ENCODE data around the gene NTNG1.

NTNG1 gene

DNA sequence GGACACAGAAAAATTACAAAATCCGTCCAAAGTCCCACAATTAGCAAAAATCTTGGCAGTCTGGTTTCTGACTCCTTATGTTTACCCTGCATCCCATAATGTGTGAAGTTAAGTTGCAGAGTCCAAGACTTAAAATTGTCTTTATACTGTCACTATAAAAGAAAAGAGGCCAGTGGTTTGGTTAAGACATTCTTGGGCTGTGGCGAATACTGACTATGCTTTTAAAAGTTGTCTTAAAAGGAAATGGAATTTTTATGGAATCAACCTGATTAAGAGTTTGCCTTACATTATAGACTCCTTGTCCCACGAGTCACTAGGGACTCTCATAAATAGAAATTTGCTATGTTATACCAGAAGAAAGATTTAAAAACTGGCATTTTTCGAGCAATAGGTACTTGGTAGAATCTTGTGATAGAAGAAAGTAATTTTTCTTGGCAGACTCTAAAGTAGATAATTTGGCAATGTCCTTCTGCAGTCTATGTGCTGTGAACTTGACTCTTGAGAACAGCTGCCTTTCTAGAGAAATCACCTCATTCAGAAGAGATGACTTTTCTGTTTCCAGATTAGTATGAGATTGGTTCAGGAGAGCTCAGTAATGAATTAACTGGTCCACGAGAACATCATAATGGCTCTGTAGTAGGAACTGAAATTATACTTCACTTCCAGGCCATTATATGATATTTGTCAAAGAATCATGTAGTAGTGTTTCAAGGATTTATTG, 31.8 kb downstream of the NTNG1 start:
- CTCF ChIA-PET: no interaction called here
- H3K27me3 ChIP-seq (replicated peaks in 2 of 5; ENCODE audit: control insufficient read depth in 4 of 5, insufficient read depth in 5 of 5, low read length in 4 of 5): no peaks in the 10 kb centered on the region
- no peaks in the 10 kb centered on the region for H3K4me1 ChIP-seq (ENCODE audit: control extremely low read depth in 1 of 4, control insufficient read depth in 4 of 4, insufficient read depth in 4 of 4, low read length in 3 of 4)
- POLR2A ChIA-PET: no interaction called here
- no peaks in the 10 kb centered on the region for H3K9me3 ChIP-seq (ENCODE audit: control extremely low read depth in 1 of 5, control insufficient read depth in 4 of 5, insufficient read depth in 2 of 5, low read depth in 1 of 5, low read length in 4 of 5)
- no peak for DNase-seq
- no peak overlapping the region for H3K4me3 ChIP-seq (ENCODE audit: control insufficient read depth in 1 of 7, extremely low read depth in 1 of 7, insufficient read depth in 4 of 7, low read depth in 2 of 7, low read length in 6 of 7)
- H3K36me3 ChIP-seq (ENCODE audit: control insufficient read depth in 4 of 4, insufficient read depth in 4 of 4, low read length in 3 of 4): no peaks in the 10 kb centered on the region
- no peak overlapping the region for H3K27ac ChIP-seq (ENCODE audit: insufficient read depth in 1 of 2, low read depth in 1 of 2, low read length in 2 of 2, poor library complexity in 1 of 2, severe bottlenecking in 2 of 2)
- WGBS (ENCODE audit: insufficient coverage): 100% methylated on average over 1 of the region's 5 CpGs

DNA sequence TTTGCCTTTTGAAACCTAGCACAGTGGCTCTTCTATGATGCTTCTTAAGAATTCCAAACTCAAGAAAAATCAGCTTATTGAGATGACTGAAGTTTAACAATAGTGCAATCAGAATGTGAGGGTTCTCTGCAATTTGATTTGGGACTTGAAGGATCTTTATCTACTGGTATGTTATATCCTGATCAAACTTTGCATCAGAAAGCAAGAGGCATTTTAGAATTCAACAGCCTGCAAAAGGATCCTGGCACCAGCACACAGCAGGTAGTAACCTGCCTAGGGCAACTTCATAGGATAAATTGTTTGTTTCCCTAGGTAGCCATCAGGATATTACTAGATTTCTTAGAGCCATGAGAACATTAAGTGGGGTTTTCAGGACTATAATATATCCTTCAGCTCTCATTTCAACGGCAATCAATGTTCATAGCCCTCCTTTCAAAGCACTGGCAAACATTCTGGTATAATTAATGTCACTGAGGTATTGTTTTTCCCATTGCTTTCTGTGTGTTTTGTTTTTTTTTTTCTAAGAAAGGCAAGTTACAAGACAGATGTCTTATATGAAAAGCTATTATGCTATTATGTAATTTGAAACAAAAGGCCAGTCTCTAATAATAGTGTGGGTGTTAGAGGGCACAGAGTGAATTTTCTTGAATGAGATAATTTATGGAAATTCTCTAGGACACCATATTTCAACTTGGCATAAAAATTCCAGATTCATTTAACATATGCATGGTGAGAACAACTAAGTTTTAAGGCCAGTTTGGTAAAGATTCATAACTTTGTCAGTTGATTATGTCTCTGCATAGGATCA, 34.5 kb downstream of the NTNG1 start:
- no peak overlapping the region for H3K27ac ChIP-seq (ENCODE audit: insufficient read depth in 1 of 2, low read depth in 1 of 2, low read length in 2 of 2, poor library complexity in 1 of 2, severe bottlenecking in 2 of 2)
- DNase-seq: no peak
- H3K4me1 ChIP-seq (ENCODE audit: control extremely low read depth in 1 of 4, control insufficient read depth in 4 of 4, insufficient read depth in 4 of 4, low read length in 3 of 4): no peaks in the 10 kb centered on the region
- H3K27me3 ChIP-seq (replicated peaks in 2 of 5; ENCODE audit: control insufficient read depth in 4 of 5, insufficient read depth in 5 of 5, low read length in 4 of 5): no peaks in the 10 kb centered on the region
- WGBS (ENCODE audit: insufficient coverage): no CpG with 5 or more reads among the region's 1 CpG
- H3K9me3 ChIP-seq (ENCODE audit: control extremely low read depth in 1 of 5, control insufficient read depth in 4 of 5, insufficient read depth in 2 of 5, low read depth in 1 of 5, low read length in 4 of 5): no peaks in the 10 kb centered on the region
- ChIA-PET POLR2A (no interaction called here), CTCF (no interaction called here)
- no peaks in the 10 kb centered on the region for H3K36me3 ChIP-seq (ENCODE audit: control insufficient read depth in 4 of 4, insufficient read depth in 4 of 4, low read length in 3 of 4)
- H3K4me3 ChIP-seq (ENCODE audit: control insufficient read depth in 1 of 7, extremely low read depth in 1 of 7, insufficient read depth in 4 of 7, low read depth in 2 of 7, low read length in 6 of 7): no peak overlapping the region

DNA sequence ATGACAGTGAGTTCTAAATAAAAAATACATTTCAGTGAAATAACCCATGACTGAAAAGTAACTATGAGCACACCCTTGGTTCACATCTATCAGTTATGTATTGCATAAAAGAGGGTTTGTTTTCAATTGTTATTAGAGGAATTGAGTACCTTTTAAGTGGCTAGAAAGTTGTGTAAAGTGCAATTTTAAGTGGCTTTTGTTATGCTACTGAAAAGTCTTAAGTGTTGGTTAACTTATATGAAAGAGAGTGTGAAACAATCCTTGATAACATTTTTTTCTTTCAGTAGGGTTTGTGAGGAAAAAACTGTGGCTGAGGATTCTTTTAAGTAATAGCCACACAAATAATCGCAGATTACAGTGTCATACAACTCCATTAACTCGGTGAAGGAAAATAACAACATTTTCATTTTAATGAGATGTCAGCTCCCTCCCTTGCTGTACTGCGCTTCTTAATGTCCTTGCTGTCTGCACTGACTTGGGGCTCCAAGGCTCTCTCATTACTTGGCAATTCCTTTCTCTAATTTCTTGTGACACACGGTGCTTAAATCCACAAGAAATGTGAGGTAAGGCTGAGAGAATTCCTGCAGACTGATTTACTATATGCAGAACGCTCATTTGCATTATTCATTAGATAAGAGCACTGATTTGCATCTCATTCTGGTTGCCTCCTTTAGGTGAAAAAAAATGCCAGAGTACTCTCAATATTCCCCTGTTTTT, 40.6 kb downstream of the NTNG1 start:
- Histone ChIP-seq H3K27me3 (replicated peaks in 2 of 5; ENCODE audit: control insufficient read depth in 4 of 5, insufficient read depth in 5 of 5, low read length in 4 of 5) (peaks cover 0 to 2% (median 0%) of the 10 kb centered on the region in 5 experiments), H3K9me3 (ENCODE audit: control extremely low read depth in 1 of 5, control insufficient read depth in 4 of 5, insufficient read depth in 2 of 5, low read depth in 1 of 5, low read length in 4 of 5) (no peaks in the 10 kb centered on the region), H3K4me3 (ENCODE audit: control insufficient read depth in 1 of 7, extremely low read depth in 1 of 7, insufficient read depth in 4 of 7, low read depth in 2 of 7, low read length in 6 of 7) (no peak overlapping the region), H3K27ac (ENCODE audit: insufficient read depth in 1 of 2, low read depth in 1 of 2, low read length in 2 of 2, poor library complexity in 1 of 2, severe bottlenecking in 2 of 2) (no peak overlapping the region), H3K4me1 (ENCODE audit: control extremely low read depth in 1 of 4, control insufficient read depth in 4 of 4, insufficient read depth in 4 of 4, low read length in 3 of 4) (no peaks in the 10 kb centered on the region), H3K36me3 (ENCODE audit: control insufficient read depth in 4 of 4, insufficient read depth in 4 of 4, low read length in 3 of 4) (no peaks in the 10 kb centered on the region)
- ChIA-PET POLR2A (no interaction called here), CTCF (no interaction called here)
- WGBS (ENCODE audit: insufficient coverage): 54% methylated on average over 4 of the region's 5 CpGs
- no peak for DNase-seq

- Histone ChIP-seq H3K27ac (ENCODE audit: insufficient read depth in 1 of 2, low read depth in 1 of 2, low read length in 2 of 2, poor library complexity in 1 of 2, severe bottlenecking in 2 of 2) (no peak overlapping the region), H3K36me3 (ENCODE audit: control insufficient read depth in 4 of 4, insufficient read depth in 4 of 4, low read length in 3 of 4) (no peaks in the 10 kb centered on the region), H3K27me3 (replicated peaks in 2 of 5; ENCODE audit: control insufficient read depth in 4 of 5, insufficient read depth in 5 of 5, low read length in 4 of 5) (peaks cover 0 to 2% (median 0%) of the 10 kb centered on the region in 5 experiments), H3K4me3 (ENCODE audit: control insufficient read depth in 1 of 7, extremely low read depth in 1 of 7, insufficient read depth in 4 of 7, low read depth in 2 of 7, low read length in 6 of 7) (no peak overlapping the region), H3K9me3 (ENCODE audit: control extremely low read depth in 1 of 5, control insufficient read depth in 4 of 5, insufficient read depth in 2 of 5, low read depth in 1 of 5, low read length in 4 of 5) (no peaks in the 10 kb centered on the region), H3K4me1 (ENCODE audit: control extremely low read depth in 1 of 4, control insufficient read depth in 4 of 4, insufficient read depth in 4 of 4, low read length in 3 of 4) (no peaks in the 10 kb centered on the region)
- WGBS (ENCODE audit: insufficient coverage): 67% methylated on average over 2 of the region's 4 CpGs
- CTCF ChIA-PET: interaction anchor here (0.6 kb wide), 1 partner anchor 30 kb away, joined by 3 read pairs; no protein-coding TSS in a partner anchor
- POLR2A ChIA-PET: no interaction called here
- no peak for DNase-seq
Observed at GRCh38 chr1:107183011-107183410, 42.2 kb downstream of the NTNG1 start.

DNA sequence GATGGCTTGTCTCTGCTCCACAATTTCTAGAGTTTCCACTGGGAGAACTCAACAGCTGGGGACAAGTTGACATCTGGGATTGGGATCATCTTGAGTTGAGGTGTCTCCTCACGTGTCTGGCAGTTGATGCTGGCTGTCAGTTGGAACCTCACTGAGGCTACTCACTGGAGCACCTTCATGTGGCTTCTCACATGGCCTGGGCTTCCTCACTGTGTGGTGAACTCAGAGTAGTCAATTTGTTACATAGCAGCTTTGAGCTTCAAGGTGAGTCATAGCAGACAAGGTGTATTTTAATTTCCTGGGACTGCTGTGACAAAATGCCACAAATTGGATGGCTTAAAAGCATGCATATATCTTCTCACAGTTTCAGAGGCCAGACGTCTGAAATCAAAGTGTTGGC, 44.0 kb downstream of the NTNG1 start:
- CTCF ChIA-PET: no interaction called here
- Histone ChIP-seq H3K4me1 (ENCODE audit: control extremely low read depth in 1 of 4, control insufficient read depth in 4 of 4, insufficient read depth in 4 of 4, low read length in 3 of 4) (no peaks in the 10 kb centered on the region), H3K9me3 (ENCODE audit: control extremely low read depth in 1 of 5, control insufficient read depth in 4 of 5, insufficient read depth in 2 of 5, low read depth in 1 of 5, low read length in 4 of 5) (no peaks in the 10 kb centered on the region), H3K27ac (ENCODE audit: insufficient read depth in 1 of 2, low read depth in 1 of 2, low read length in 2 of 2, poor library complexity in 1 of 2, severe bottlenecking in 2 of 2) (no peak overlapping the region), H3K4me3 (ENCODE audit: control insufficient read depth in 1 of 7, extremely low read depth in 1 of 7, insufficient read depth in 4 of 7, low read depth in 2 of 7, low read length in 6 of 7) (no peak overlapping the region), H3K36me3 (ENCODE audit: control insufficient read depth in 4 of 4, insufficient read depth in 4 of 4, low read length in 3 of 4) (no peaks in the 10 kb centered on the region), H3K27me3 (replicated peaks in 2 of 5; ENCODE audit: control insufficient read depth in 4 of 5, insufficient read depth in 5 of 5, low read length in 4 of 5) (peaks cover 0 to 2% (median 0%) of the 10 kb centered on the region in 5 experiments)
- 100% methylated on average over 1 of the region's 2 CpGs for WGBS (ENCODE audit: insufficient coverage)
- POLR2A ChIA-PET: no interaction called here
- DNase-seq: no peak

- ChIA-PET POLR2A (no interaction called here), CTCF (interaction anchor here (1.2 kb wide), 1 partner anchor 9 kb away, joined by 3 read pairs; no protein-coding TSS in a partner anchor)
- 78% methylated on average over 2 of the region's 3 CpGs for WGBS (ENCODE audit: insufficient coverage)
Observed at GRCh38 chr1:107187399-107187798, 46.6 kb downstream of the NTNG1 start.

GRCh38 chr1:107188160-107188559, 47.3 kb downstream of the NTNG1 start:
- WGBS (ENCODE audit: insufficient coverage): 100% methylated on average over 1 of the region's 3 CpGs
- no peak overlapping the region for H3K27ac ChIP-seq (ENCODE audit: insufficient read depth in 1 of 2, low read depth in 1 of 2, low read length in 2 of 2, poor library complexity in 1 of 2, severe bottlenecking in 2 of 2)
- POLR2A ChIA-PET: no interaction called here
- no peaks in the 10 kb centered on the region for H3K27me3 ChIP-seq (replicated peaks in 2 of 5; ENCODE audit: control insufficient read depth in 4 of 5, insufficient read depth in 5 of 5, low read length in 4 of 5)
- no peak overlapping the region for H3K4me3 ChIP-seq (ENCODE audit: control insufficient read depth in 1 of 7, extremely low read depth in 1 of 7, insufficient read depth in 4 of 7, low read depth in 2 of 7, low read length in 6 of 7)
- no peak for DNase-seq
- no peaks in the 10 kb centered on the region for H3K9me3 ChIP-seq (ENCODE audit: control extremely low read depth in 1 of 5, control insufficient read depth in 4 of 5, insufficient read depth in 2 of 5, low read depth in 1 of 5, low read length in 4 of 5)
- CTCF ChIA-PET: interaction anchor here (1.2 kb wide), 1 partner anchor 9 kb away, joined by 3 read pairs; no protein-coding TSS in a partner anchor
- no peaks in the 10 kb centered on the region for H3K36me3 ChIP-seq (ENCODE audit: control insufficient read depth in 4 of 4, insufficient read depth in 4 of 4, low read length in 3 of 4)
- H3K4me1 ChIP-seq (ENCODE audit: control extremely low read depth in 1 of 4, control insufficient read depth in 4 of 4, insufficient read depth in 4 of 4, low read length in 3 of 4): no peaks in the 10 kb centered on the region

More at GRCh38 chr1:107187399-107187798, 46.6 kb downstream of the NTNG1 start:
- Histone ChIP-seq H3K27ac (ENCODE audit: insufficient read depth in 1 of 2, low read depth in 1 of 2, low read length in 2 of 2, poor library complexity in 1 of 2, severe bottlenecking in 2 of 2) (no peak overlapping the region), H3K4me1 (ENCODE audit: control extremely low read depth in 1 of 4, control insufficient read depth in 4 of 4, insufficient read depth in 4 of 4, low read length in 3 of 4) (no peaks in the 10 kb centered on the region), H3K9me3 (ENCODE audit: control extremely low read depth in 1 of 5, control insufficient read depth in 4 of 5, insufficient read depth in 2 of 5, low read depth in 1 of 5, low read length in 4 of 5) (no peaks in the 10 kb centered on the region), H3K27me3 (replicated peaks in 2 of 5; ENCODE audit: control insufficient read depth in 4 of 5, insufficient read depth in 5 of 5, low read length in 4 of 5) (no peaks in the 10 kb centered on the region), H3K4me3 (ENCODE audit: control insufficient read depth in 1 of 7, extremely low read depth in 1 of 7, insufficient read depth in 4 of 7, low read depth in 2 of 7, low read length in 6 of 7) (no peak overlapping the region), H3K36me3 (ENCODE audit: control insufficient read depth in 4 of 4, insufficient read depth in 4 of 4, low read length in 3 of 4) (no peaks in the 10 kb centered on the region)
- DNase-seq: no peak

Measured in common myeloid progenitor, CD34-positive (primary cell).